NCI-H69 (cell line): ENCODE results near the gene TRMT5.

Experiments used
- DNase-seq: peaks from one replicate; lab custom pipeline; 2025; lab: John Stamatoyannopoulos, UW

Gene TRMT5

GRCh38 chr14:60964904-60965303, 16.0 kb downstream of the TRMT5 start:
- DNase-seq = no peak

GRCh38 chr14:60963761-60964160, 17.1 kb downstream of the TRMT5 start:
- no peak for DNase-seq

- no peak for DNase-seq
Observed at GRCh38 chr14:60958146-60958545, 22.7 kb downstream of the TRMT5 start.

GRCh38 chr14:60956632-60957031, 24.2 kb downstream of the TRMT5 start:
- DNase-seq = no peak

- DNase-seq = no peak
Observed at GRCh38 chr14:60956202-60956601, 24.7 kb downstream of the TRMT5 start.

- no peak for DNase-seq
Observed at GRCh38 chr14:60951776-60952435, 29.0 kb downstream of the TRMT5 start.

- no peak for DNase-seq
Observed at GRCh38 chr14:60946773-60947172, 34.1 kb downstream of the TRMT5 start.

- no peak for DNase-seq
Observed at GRCh38 chr14:60945984-60946383, 34.9 kb downstream of the TRMT5 start.

- peak; percentile 14 for DNase-seq
Observed at GRCh38 chr14:60944204-60944603, 36.7 kb downstream of the TRMT5 start.

GRCh38 chr14:60943637-60944032, 37.2 kb downstream of the TRMT5 start:
- peak; percentile 40 for DNase-seq

GRCh38 chr14:60935319-60935718, 45.6 kb downstream of the TRMT5 start:
- DNase-seq = no peak

GRCh38 chr14:60933920-60934655, 46.8 kb downstream of the TRMT5 start:
- DNase-seq = no peak

- DNase-seq = peak; percentile 74
Observed at GRCh38 chr14:60931218-60931617, 49.7 kb downstream of the TRMT5 start.

- DNase-seq = no peak
Observed at GRCh38 chr14:60926002-60926401, 54.9 kb downstream of the TRMT5 start.

GRCh38 chr14:60925286-60925685, 55.6 kb downstream of the TRMT5 start:
- DNase-seq = no peak

- DNase-seq = peak; percentile 81
Observed at GRCh38 chr14:60922050-60922449, 58.8 kb downstream of the TRMT5 start.
